Large intestine (tissue), 3 donors: ENCODE data around the gene ANKRD42. TPM values are rescaled to one million over a fixed set of nuclear protein-coding genes. Genes with fewer than 3 reads are reported as not detected.

Experiments used
- DNase-seq, 2 donors: peaks; one replicate each; pipeline versions ENCODE4 v3.0.0 to v3.0.0-alpha.2; 2013
- H3K27ac ChIP-seq: one replicate; pipeline ENCODE4 v1.5.1; 2013; ENCODE audit warnings: low read length
- H3K27me3 ChIP-seq: 2 replicates; pipeline ENCODE4 v1.6.1; 2013; ENCODE audit warnings: low read length; ENCODE audit not compliant: control insufficient read depth, insufficient read depth
- H3K36me3 ChIP-seq: 2 replicates; pipeline ENCODE4 v1.6.1; 2013; ENCODE audit warnings: low read length; ENCODE audit not compliant: control insufficient read depth, insufficient read depth
- H3K4me1 ChIP-seq: one replicate; pipeline ENCODE4 v1.6.1; 2013; ENCODE audit warnings: low read length; ENCODE audit not compliant: control insufficient read depth, insufficient read depth
- H3K4me3 ChIP-seq: one replicate; pipeline ENCODE4 v1.5.1; 2013; ENCODE audit warnings: low read length
- H3K9me3 ChIP-seq: one replicate; pipeline ENCODE4 v1.6.1; 2013; ENCODE audit warnings: mild to moderate bottlenecking, low read depth, low read length, moderate library complexity; ENCODE audit not compliant: control insufficient read depth
- WGBS: methylation state at CpG from one replicate; pipeline ENCODE4 v1.1.5; 2013; ENCODE audit warnings: low lambda C conversion rate; ENCODE audit not compliant: insufficient coverage; 5-methylcytosine and 5-hydroxymethylcytosine counted together
- polyA plus RNA-seq: library from polyadenylated mRNA; unstranded; fragments of 120-200 nt; gene quantifications from one replicate; pipeline ENCODE4 v1.2.1, GENCODE V29; 2013

ANKRD42 gene
- polyA plus RNA-seq, 1 donor, result 9.4 TPM

- Histone ChIP-seq H3K4me3 (peak overlapping the region; percentile 83), H3K9me3 (no peaks in the 10 kb centered on the region), H3K36me3 (no peaks in the 10 kb centered on the region), H3K27me3 (no peaks in the 10 kb centered on the region), H3K4me1 (no peaks in the 10 kb centered on the region), H3K27ac (peak overlapping the region; percentile 97)
- WGBS, result 0% methylated on average over 2 of the region's 22 CpGs
- DNase-seq, result no peak
Observed at GRCh38 chr11:83285151-83285770, 91.7 kb downstream of the ANKRD42 start.

GRCh38 chr11:83285771-83286528 lies 92.4 kb downstream of the ANKRD42 start, which contains the start of gene CCDC90B:
CCDC90B (minus strand) TSS chr11:83286367; CDS start chr11:83285972, 395 bp downstream.
- Histone ChIP-seq H3K4me1 (no peaks in the 10 kb centered on the region), H3K27me3 (no peaks in the 10 kb centered on the region), H3K9me3 (no peaks in the 10 kb centered on the region), H3K36me3 (no peaks in the 10 kb centered on the region), H3K4me3 (peak within 1 kb of the TSS; percentile 83), H3K27ac (peak within 1 kb of the TSS; percentile 97)
- peak; percentile 99 to 100 for DNase-seq
- whole genome bisulfite sequencing, result 0% methylated on average over 1 of the region's 55 CpGs

- H3K4me3 ChIP-seq, result no peak overlapping the region
- DNase-seq, result no peak
- WGBS, result no CpG with 5 or more reads among the region's 6 CpGs
Observed at GRCh38 chr11:83287631-83288030, 94.1 kb downstream of the ANKRD42 start.

GRCh38 chr11:83292709-83293456 lies 99.4 kb downstream of the ANKRD42 start:
- 0% methylated on average over 1 of the region's 7 CpGs for WGBS
- H3K4me1 ChIP-seq, result no peaks in the 10 kb centered on the region
- H3K27ac ChIP-seq, result no peak overlapping the region
- no peaks in the 10 kb centered on the region for H3K36me3 ChIP-seq
- H3K27me3 ChIP-seq, result no peaks in the 10 kb centered on the region
- H3K4me3 ChIP-seq, result no peak overlapping the region
- DNase-seq, result peak; percentile 54 to 59
- H3K9me3 ChIP-seq, result no peaks in the 10 kb centered on the region

More at GRCh38 chr11:83287631-83288030, 94.1 kb downstream of the ANKRD42 start:
- Histone ChIP-seq H3K27ac (no peak overlapping the region), H3K27me3 (no peaks in the 10 kb centered on the region), H3K9me3 (no peaks in the 10 kb centered on the region), H3K36me3 (no peaks in the 10 kb centered on the region), H3K4me1 (no peaks in the 10 kb centered on the region)

GRCh38 chr11:83293457-83293774 lies 99.9 kb downstream of the ANKRD42 start:
- 100% methylated on average over 1 of the region's 4 CpGs for WGBS

GRCh38 chr11:83294208-83294607 lies 100.7 kb downstream of the ANKRD42 start:
- H3K27me3 ChIP-seq, result no peaks in the 10 kb centered on the region
- DNase-seq, result no peak
- 90% methylated on average over 2 of the region's 4 CpGs for WGBS

More at GRCh38 chr11:83293457-83293774, 99.9 kb downstream of the ANKRD42 start:
- Histone ChIP-seq H3K27me3 (no peaks in the 10 kb centered on the region), H3K4me3 (no peak overlapping the region), H3K4me1 (no peaks in the 10 kb centered on the region), H3K9me3 (no peaks in the 10 kb centered on the region), H3K36me3 (no peaks in the 10 kb centered on the region), H3K27ac (no peak overlapping the region)
- DNase-seq, result no peak

More at GRCh38 chr11:83294208-83294607, 100.7 kb downstream of the ANKRD42 start:
- Histone ChIP-seq H3K4me1 (no peaks in the 10 kb centered on the region), H3K4me3 (no peak overlapping the region), H3K36me3 (no peaks in the 10 kb centered on the region), H3K27ac (no peak overlapping the region), H3K9me3 (no peaks in the 10 kb centered on the region)

Other genes with a start within 250 kb of the ANKRD42 start
- gene RAB30, start 121.8 kb upstream of the ANKRD42 start, polyA plus RNA-seq, result 5.3 TPM
- gene PCF11, start 36.6 kb upstream of the ANKRD42 start, polyA plus RNA-seq, result 74.9 TPM
- 55.1 TPM for gene CCDC90B, start 92.7 kb downstream of the ANKRD42 start, polyA plus RNA-seq